K562 (cell line): Measurements from ENCODE around the gene GEN1. TPM values are rescaled to one million over a fixed set of nuclear protein-coding genes. Genes with fewer than 3 reads are reported as not detected.

Experiments used
- ARHGAP35 ChIP-seq: fragments of 450-650 bp; IDR thresholded peaks from 2 replicates; pipeline ENCODE4 v1.6.1; 2018; ENCODE audit not compliant: partially characterized antibody
- BRD4 ChIP-seq: fragments of 200-600 bp; sonication (generic); IDR thresholded peaks from 2 replicates; pipeline ENCODE4 v1.6.1; 2017; ENCODE audit warnings: inconsistent platforms
- BRD9 ChIP-seq: fragments of 450-650 bp; IDR thresholded peaks from 2 replicates; pipeline ENCODE4 v1.6.1; 2018; ENCODE audit warnings: low read depth; ENCODE audit not compliant: partially characterized antibody
- CREB3L1 ChIP-seq: fragments of 450-650 bp; IDR thresholded peaks from 2 replicates; pipeline ENCODE4 v1.6.1; 2014; ENCODE audit warnings: low read depth, mild to moderate bottlenecking, moderate library complexity, borderline replicate concordance
- ERF ChIP-seq: fragments of 450-650 bp; formaldehyde crosslinking; IDR thresholded peaks from 2 replicates; pipeline ENCODE4 v1.4.0; 2020; ENCODE audit warnings: mild to moderate bottlenecking, mixed read lengths
- HMG20A ChIP-seq: fragments of 450-650 bp; formaldehyde crosslinking; conservative IDR thresholded peaks from 2 replicates; pipeline ENCODE4 v1.4.0; 2020; ENCODE audit warnings: mild to moderate bottlenecking, mixed read lengths
- IRF1 ChIP-seq: sonication (generic); formaldehyde crosslinking; IDR thresholded peaks from 2 replicates; pipeline ENCODE4 v1.8.0; 2022; ENCODE audit warnings: missing genetic modification reagents, mild to moderate bottlenecking, borderline replicate concordance
- KAT2B ChIP-seq: IDR thresholded peaks from one replicate; pipeline ENCODE4 v1.6.1; 2012; ENCODE audit warnings: low read depth, mild to moderate bottlenecking, control low read depth, inconsistent platforms, low read length, moderate library complexity
- MAFF ChIP-seq: IDR thresholded peaks from 2 replicates; pipeline ENCODE4 v1.6.1; 2012; ENCODE audit warnings: low read length, improper control_type of control experiment
- MTA2 ChIP-seq: fragments of 450-650 bp; IDR thresholded peaks from 2 replicates; pipeline ENCODE4 v1.6.1; 2016; ENCODE audit warnings: low read depth
- NBN ChIP-seq: fragments of 450-650 bp; IDR thresholded peaks from 2 replicates; pipeline ENCODE4 v1.6.1; 2016; ENCODE audit warnings: low read depth, mild to moderate bottlenecking
- SMAD4 ChIP-seq: fragments of 250-450 bp; sonication (Bioruptor Pico); conservative IDR thresholded peaks from 2 replicates; pipeline ENCODE4 v1.8.0; 2021; ENCODE audit warnings: inconsistent platforms, mild to moderate bottlenecking, moderate library complexity
- SMARCE1 ChIP-seq: fragments of 450-650 bp; IDR thresholded peaks from 2 replicates; pipeline ENCODE4 v1.7.1; 2016; ENCODE audit warnings: mild to moderate bottlenecking
- TEAD1 ChIP-seq, 2 experiments: fragments of 450-650 bp in 1 of 2; sonication (generic) in 1 of 2; formaldehyde crosslinking; IDR thresholded peaks; 2 replicates each; pipeline versions ENCODE4 v1.4.0 to v1.8.0; 2020 to 2022; ENCODE audit warnings: mild to moderate bottlenecking in 2 of 2, missing genetic modification reagents in 1 of 2
- TGIF2 ChIP-seq: sonication (generic); formaldehyde crosslinking; IDR thresholded peaks from 2 replicates; pipeline ENCODE4 v1.8.1; 2022; ENCODE audit warnings: mild to moderate bottlenecking, missing genetic modification reagents, moderate library complexity
- ZNF143 ChIP-seq: sonication (generic); formaldehyde crosslinking; IDR thresholded peaks from 2 replicates; pipeline ENCODE4 v1.9.0; 2022; ENCODE audit warnings: mild to moderate bottlenecking, missing genetic modification reagents
- ZNF146 ChIP-seq: IDR thresholded peaks from one replicate; pipeline ENCODE4 v1.6.1; 2018; ENCODE audit warnings: missing compliant biosample characterization; ENCODE audit not compliant: unreplicated experiment
- ZNF407 ChIP-seq: fragments of 450-650 bp; IDR thresholded peaks from 2 replicates; pipeline ENCODE4 v1.6.1; 2016; ENCODE audit warnings: low read depth
- polyA plus RNA-seq, 8 experiments: library from polyadenylated mRNA; depleted of rRNA in 4 of 8; stranded (reverse) in 5 of 8; unstranded in 3 of 8; fragments of >200 nt; fragmentation: Nextera tagmentation in 2 of 8; fragmentation: Illumina TruSeq in 1 of 8; extraction: Ambion mirVana in 2 of 8; extraction: Trizol in 1 of 8; gene quantifications; 2 replicates each; pipeline versions ENCODE4 v1.2.1 to v1.2.3, GENCODE V29; 2011 to 2014; ENCODE audit warnings: inconsistent platforms in 1 of 8, missing spikeins in 1 of 8
- total RNA-seq, 7 experiments: library from RNA; depleted of rRNA in 6 of 7; stranded (reverse); fragments of >200 nt in 6 of 7; fragmentation: Illumina TruSeq in 2 of 7; extraction: Trizol in 2 of 7; gene quantifications; 2 replicates each; pipeline versions ENCODE4 v1.2.1 to v1.2.3, GENCODE V29; 2011 to 2021; ENCODE audit warnings: low replicate concordance in 1 of 7
- TF ChIP-seq, protein P1 (sequence below), 3 experiments: fragments of 200-800 bp in 1 of 3; sonication (Bioruptor generic) in 1 of 3; sonication (generic) in 1 of 3; formaldehyde crosslinking in 1 of 3; IDR thresholded peaks; 2 replicates each; pipeline versions ENCODE4 v1.6.1 to v1.8.0; 2016 to 2022; ENCODE audit warnings: mild to moderate bottlenecking in 2 of 3, missing compliant biosample characterization in 2 of 3, missing genetic modification characterization in 2 of 3, missing genetic modification reagents in 1 of 3

The GEN1 gene
- total and polyA plus RNA-seq, 9 of the 15 experiments (the other 6 are each of a cell fraction or from before 2014, with no cell fraction given): 8.6 to 39.7 (median 24.5) TPM

DNA sequence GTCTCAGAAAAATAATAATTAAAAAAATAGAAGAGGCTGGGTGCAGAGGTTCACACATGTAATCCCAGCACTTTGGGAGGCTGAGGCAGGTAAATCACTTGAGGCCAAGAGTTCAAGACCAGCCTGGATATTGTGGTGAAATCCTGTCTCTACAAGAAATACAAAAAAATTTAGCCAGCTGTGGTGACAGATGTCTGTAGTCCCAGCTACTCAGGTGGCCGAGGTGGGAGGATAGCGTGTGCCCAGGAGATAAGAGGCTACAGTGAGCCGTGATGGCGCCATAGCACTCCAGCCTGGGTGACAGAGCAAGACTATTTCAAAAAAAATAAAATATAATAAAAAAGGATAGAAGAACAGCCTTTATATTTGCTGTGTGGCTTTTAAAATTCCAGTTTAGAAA, 36.3 kb upstream of the GEN1 start (continued):
- TF ChIP-seq ZNF143 (CRISPR knock-in tag) (no peak), KAT2B (no peak), ARHGAP35 (no peak), SMAD4 (CRISPR knock-in tag) (peak; percentile 86), IRF1 (CRISPR knock-in tag) (no peak), SMARCE1 (peak; percentile 77), BRD4 (no peak), TEAD1 (CRISPR knock-in tag; IDR thresholded peaks at IDR 0.05) (no peak), CREB3L1 (no peak), NBN (no peak), TGIF2 (CRISPR knock-in tag) (no peak), ZNF407 (no peak), BRD9 (no peak), ERF (CRISPR knock-in tag) (no peak), HMG20A (no peak), MAFF (no peak), MTA2 (peak; percentile 87), ZNF146 (CRISPR knock-in tag) (no peak)
- TF ChIP-seq, protein P1, sequence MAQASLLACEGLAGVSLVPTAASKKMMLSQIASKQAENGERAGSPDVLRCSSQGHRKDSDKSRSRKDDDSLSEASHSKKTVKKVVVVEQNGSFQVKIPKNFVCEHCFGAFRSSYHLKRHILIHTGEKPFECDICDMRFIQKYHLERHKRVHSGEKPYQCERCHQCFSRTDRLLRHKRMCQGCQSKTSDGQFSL (CRISPR knock-in tag; IDR thresholded peaks at IDR 0.05): no peak
- TF ChIP-seq, protein P1 (tag; IDR thresholded peaks at IDR 0.05): no peak
